CD4-positive, alpha-beta T cell treated with Interleukin-2 at 100 ng/mL for 4 hours (primary cell): ENCODE measurements around the gene UGT1A9.
"Not testable (repeated sequence)": the region's sequence is repeated elsewhere in the genome, so short reads cannot be mapped to it uniquely, and the experiment has no call there.

Experiments used
- DNase-seq: peaks from one replicate; pipeline ENCODE4 v3.0.0-alpha.2; 2020; ENCODE audit warnings: low spot score

Gene UGT1A9

DNA sequence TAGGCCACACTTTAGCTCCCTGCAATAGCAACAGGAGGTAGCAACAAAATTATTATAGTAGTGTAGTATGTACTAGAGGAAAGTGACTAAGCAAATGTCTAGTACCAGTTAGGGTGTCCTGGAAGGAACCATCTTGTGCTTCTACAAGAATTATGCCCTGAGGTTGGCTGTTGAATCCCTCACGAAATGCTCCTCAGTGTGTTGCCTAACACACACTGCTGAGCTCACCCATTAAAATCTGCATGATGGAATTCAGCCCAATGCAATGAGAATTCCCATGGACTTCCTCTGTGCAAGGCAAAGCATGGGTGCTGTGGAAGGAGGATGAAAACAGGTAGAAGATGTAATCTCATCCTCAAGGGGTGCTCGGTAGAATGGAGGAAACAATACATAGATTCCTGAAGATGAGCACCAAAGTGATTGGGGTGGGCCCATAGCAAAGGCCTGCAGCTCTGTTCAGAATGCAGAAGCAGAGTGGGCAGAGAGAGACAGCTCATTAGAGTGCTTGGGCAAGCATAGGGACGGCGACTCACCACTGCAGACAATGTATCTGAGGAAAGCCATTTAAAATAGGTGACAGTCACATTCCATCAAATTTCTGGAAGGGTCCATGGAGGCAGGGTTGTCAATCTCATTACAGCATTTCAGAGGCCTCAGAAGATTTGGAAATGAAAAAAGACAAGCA, 8.8 kb downstream of the UGT1A9 start:
- DNase-seq: no peak

DNA sequence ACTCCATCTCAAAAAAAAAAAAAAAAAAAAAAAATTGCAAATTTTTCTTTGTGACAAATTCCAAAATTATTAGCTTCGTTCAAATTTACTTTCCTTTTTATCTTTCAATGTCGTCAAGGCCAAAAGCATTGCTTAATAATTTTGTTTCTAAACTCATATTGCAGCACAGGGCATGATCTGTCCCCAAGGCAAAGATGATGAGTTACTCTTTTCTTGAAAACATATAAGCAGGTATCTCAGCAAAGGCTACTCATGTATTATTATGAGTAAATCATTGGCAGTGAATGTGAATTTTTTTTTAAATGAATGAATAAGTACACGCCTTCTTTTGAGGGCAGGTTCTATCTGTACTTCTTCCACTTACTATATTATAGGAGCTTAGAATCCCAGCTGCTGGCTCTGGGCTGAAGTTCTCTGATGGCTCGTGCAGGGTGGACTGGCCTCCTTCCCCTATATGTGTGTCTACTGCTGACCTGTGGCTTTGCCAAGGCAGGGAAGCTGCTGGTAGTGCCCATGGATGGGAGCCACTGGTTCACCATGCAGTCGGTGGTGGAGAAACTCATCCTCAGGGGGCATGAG, 9.9 kb downstream of the UGT1A9 start, which contains the start of gene UGT1A7:
TSS of gene UGT1A7 (plus strand) at position 381 of the 579 bp plus-strand sequence. CDS start at position 418, 37 bp downstream.
- no peak for DNase-seq

DNA sequence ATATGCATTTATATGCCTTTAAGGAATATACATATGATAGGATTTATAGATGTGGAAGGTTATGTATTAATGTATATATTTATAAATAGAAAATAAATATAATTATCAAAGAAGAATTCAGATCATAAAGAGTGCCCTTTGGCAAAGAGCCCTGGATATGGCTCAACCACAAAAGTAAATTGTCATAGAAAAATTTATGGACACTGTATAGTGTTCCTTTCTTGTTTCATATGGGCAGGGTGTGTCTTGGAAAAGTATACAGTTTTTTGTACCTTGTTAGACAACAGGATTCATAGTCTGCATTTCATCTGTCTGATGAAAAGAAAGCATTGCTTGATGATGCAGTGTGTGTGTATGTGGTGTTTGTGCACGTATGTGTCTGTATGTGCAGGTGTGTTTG, 12.9 kb downstream of the UGT1A9 start:
- no peak for DNase-seq

DNA sequence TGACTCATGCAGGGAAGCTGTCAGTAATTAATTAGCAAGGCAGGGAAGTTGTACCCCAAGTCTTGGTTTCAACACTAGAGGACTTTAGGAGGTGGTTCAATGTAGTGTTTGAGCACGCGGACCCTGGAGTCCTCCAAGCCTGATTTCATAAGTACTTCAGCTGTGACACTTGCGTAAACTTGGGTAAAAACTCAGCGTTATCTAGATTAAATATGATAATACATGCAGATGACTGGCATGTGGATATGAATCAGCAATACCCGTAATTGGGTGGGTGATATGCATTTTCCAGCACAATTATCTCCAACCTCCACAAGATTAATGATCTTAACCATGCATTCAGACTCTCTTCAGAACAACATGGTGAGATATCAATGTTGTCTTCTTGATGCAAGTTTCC, 15.2 kb downstream of the UGT1A9 start:
- no peak for DNase-seq

DNA sequence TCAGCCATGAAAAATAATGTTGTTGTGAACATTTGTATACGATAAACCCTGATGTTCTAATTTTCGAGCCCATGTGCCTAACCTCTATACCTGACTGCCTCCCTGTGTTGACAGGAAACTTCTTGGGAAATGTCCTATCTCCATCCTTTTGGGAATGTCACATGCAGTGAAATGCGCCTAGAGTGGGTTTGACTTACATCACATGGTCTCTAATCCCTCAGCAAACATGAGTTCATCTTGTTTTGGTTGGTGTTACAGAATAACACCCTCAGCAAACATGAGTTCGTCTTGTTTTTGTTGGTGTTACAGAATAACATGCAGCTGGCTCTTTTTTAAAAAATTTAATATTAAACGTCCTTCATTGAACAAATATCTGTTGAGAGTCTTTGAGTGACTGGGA, 16.6 kb downstream of the UGT1A9 start:
- no peak for DNase-seq

DNA sequence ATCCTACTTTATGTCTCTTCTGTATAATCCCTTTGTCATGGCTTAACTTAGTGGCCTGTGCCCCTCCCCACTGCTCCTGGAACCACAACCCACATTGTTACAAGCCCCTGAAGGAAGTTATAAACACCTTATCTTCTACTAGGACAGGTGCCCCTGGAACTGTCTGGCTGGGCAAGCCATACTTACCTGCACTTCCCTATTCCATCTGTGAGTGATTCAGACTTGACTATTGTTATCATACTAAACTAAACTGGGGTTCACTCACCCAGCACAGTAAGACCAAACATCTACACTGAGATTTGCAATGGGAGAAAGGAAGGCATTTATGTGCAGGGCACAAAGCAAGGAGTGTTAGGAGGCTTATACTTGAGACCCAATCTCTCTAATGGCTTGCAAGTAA, 17.3 kb downstream of the UGT1A9 start:
- DNase-seq: no peak

DNA sequence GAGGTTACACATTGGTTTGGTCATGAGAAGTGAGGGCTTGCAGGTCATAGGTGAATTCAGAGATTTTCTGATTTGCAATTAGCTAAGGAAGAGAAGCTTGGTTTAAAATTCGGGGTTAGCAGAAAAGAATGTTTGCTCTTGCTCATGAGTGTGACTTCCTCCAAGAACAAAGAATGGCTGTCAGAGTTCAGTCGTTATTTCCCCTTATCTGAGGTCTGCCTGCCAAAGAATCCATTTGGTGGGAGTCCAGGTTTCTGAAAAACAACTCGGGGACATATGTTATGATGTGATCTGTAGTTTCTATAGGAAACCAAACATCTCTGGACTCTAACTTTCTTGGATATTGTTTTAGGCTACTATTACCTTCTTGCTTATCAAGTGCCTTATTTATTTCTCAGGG, 17.8 kb downstream of the UGT1A9 start:
- no peak for DNase-seq

DNA sequence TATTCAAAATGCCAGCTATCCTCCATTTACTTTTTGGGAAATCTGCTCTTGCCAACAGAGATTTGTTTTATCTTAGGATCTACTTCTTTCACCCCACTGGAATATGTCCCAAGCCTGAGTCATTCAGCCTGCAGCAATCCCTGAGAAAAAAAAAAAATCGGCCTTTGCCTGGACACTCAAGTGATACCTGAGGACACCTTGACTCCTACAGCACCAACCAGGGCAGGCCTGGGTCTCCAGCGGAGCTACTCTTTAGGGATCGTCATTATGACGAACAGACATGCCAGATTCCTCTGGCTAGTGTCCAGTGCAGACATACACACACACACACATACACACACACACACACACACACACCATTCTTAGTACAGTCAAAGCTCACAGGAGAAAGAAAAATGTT, 18.7 kb downstream of the UGT1A9 start:
- no peak for DNase-seq

DNA sequence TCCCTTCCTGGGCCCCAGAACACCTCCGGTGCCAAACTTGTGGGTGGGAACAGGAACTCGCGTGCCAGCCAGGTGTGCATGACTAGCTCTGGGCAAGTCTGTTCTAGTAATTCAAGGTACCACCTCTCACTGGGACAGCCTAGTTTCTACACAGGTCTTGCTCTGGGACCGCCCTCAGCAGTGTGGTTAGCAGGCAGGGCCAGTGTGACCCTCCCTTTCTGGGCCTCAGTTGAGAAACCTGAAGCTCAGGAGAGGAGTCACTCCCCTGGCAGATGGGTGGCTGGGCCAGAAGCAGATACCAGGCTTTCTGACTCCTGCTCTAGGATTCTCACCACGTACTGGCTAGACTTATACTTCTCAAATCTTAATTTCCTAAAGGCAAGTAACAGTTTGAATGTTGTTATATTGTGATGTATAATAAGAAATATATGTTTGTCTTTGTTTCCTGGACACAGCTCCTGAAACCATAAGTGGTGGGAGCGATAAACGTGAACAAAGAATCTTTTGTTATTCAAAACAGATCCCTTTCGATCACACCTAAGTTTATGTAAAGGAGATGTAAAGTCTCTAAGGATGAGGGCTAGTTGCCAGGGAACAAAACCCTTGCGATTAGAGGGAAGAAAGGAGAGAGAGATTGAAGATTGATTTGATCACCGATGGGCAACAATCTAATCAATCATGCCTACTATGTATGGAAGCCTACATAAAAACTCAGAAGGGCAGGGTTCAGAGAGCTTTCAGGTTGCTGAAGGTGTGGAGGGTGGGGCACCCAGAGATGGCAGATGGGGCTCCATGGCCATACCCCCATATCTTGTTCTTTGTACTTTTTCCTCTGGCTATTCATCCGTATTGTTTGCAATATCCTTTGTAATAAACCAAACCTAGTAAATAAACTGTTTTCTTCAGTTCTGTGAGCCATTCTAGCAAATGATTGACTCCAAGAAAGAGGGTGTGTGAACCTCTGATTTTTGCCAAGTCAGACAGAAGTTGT, 20.0 kb downstream of the UGT1A9 start:
- DNase-seq: no peak

DNA sequence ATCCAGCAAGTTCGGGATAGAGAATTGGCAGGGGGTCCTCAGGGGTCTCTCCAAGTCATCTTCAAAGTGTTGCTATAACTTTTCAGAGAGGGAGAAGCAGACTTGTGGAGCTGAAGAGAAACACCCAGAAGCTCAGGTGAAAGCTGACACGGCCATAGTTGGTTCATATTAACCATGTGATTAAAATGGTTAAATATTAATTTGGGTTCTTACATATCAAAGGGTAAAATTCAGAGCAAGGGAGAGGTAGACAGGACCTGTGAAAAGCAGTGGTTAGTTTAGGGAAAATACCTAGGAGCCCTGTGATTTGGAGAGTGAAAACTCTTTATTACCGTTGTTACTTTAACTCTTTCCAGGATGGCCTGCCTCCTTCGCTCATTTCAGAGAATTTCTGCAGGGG, 20.9 kb downstream of the UGT1A9 start, which contains the start of gene UGT1A6:
TSS of gene UGT1A6 (plus strand) at position 243 of the 400 bp plus-strand sequence. CDS start at position 358, 115 bp downstream.
- DNase-seq: no peak

DNA sequence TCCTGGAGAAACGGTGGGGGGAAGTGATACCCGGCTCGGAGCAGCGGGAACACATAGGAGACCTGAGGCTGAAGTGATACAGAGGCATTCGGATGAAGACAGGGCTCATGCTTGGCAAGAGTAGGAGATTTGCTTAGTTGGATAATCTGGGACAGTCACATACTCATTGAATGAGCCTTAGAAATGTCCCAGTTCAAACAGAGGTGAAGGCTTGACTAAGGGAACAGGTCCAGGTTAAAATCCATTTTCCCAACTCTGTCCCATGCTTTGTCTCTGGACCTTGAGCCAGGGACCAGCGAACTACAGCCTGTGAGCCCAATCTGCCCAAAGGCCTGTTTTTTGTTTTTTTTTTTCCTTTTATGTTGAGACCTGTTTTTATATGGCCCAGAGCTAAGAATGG, 22.3 kb downstream of the UGT1A9 start:
- no peak for DNase-seq

DNA sequence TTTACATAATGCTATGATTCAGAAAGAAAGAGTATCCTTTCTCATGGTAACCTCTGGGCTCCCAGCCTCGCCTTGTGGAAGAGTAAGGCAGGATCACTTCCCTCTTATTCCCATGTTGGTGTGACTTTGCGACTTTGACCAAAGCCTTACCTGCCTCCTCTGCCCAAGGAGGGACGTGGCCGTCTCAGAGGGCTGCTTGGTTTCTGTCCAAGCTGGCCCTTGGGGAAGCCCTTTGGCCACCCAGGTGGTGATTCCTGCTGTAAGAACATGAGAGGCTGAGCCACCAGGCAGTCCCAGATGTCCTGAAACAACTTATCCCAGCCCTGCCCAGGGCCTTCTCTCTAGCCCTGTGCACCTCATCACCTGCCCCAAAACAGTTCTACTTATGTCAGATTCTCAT, 27.0 kb downstream of the UGT1A9 start:
- DNase-seq: no peak

DNA sequence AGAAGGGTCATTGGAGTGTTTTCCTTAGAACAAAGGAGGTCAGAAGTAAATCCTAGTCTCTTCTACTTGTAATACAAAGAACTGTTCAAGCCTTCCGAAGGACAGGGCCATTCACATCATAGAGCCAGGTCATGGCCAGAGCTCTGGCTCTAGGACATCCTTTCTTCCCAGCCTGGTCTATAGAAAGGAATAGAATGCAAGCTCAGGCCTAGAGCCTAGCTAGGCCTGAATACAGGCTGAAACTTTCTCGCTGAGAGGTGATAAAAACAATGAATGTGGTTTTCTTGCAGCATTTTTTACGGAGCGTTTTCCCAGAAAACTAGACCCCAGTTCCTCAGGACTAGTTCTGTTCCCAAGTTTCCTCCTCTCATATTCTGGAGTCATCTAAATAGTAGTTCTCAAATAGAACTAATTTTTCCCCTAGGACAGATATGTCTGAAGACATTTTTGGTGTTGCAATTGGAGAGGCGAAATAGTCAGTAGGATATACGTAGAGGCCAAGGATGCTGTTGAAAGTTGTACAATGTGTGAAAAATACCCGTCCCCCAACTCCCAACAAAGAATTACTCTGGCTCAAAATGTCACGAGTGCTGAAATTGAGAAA, 27.8 kb downstream of the UGT1A9 start:
- DNase-seq: no peak

DNA sequence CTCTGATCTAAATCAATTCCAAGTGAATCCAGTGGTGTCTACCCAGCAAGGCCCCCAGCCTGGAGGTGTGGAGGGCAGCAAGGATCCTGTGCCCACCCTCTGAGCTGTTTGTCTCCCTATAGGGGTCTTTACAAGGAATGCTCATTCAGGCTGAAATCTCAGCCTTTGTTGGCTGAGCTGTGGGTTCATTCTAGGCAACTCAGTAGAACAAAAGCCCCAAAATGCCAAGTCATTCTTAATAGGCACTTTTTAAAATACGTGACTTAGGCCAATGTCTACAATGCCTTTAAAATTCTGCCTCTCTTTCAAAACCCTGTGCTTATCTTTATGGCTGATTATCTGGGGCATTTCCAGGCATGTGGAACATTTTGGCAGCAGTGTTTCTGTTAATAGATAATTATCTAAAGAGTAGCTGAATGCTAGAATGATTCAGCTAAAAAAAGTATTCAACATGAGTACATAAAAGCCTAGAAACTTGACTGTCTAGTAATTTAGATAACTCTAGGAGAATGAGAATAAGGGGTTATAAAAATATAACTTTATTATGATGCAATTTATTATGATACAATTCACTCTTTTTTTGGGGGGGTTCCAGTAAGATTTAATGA, 28.4 kb downstream of the UGT1A9 start:
- DNase-seq: no peak

DNA sequence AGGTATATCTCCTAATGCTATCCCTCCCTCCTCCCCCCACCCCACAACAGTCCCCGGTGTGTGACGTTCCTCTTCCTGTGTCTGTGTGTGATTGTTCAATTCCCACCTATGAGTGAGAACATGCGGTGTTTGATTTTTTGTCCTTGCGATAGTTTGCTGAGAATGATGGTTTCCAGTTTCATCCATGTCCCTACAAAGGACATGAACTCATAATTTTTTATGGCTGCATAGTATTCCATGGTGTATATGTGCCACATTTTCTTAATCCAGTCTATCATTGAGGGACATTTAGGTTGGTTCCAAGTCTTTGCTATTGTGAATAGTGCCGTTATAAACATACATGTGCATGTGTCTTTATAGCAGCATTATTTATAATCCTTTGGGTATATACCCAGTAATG, 29.1 kb downstream of the UGT1A9 start:
- not testable (repeated sequence) for DNase-seq

DNA sequence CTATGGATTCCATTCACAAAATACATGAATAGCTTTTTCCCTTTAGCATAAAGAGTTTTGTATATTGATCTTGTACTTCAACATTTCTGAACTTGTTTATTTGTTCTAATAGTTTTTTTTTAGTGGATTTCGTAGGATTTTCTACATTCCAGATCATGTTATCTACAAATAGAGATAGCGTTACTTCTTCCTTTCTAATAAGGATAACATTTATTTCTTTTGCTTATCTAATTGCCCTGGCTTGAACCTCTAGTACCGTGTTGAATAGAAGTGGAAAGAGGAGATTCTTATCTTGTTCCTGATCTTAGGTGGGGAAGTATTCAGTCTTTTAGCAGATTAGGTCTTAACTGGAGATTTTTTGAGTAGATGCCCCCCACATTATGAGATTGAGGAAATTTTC, 30.5 kb downstream of the UGT1A9 start:
- DNase-seq: no peak

DNA sequence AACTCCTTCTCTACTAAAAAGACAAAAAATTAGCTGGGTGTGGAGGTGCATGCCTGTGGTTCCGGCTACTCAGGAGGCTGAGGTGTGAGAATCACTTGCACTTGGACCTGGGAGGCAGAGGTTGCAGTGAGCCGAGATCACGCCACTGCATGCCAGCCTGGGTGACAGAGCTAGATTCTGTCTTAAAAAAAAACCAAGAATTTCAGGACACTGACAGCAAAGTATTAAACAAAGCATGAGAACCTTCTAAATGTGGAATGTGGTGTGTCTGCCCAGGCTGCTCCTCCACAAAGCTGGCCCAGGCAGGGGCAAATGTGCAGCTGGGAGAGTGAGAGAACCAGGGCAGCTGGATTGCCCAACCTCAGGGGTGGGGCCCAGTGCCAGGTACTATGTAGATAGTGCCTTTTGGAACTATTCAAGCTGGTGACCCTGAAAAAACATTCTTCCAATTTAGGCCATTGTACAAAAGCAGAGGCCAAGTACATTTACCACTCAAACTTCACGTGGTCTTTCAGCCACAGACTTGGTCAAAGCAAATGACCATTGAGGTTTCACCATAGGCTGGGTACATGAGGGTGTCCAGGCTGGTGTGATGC, 34.3 kb downstream of the UGT1A9 start:
- DNase-seq: no peak

DNA sequence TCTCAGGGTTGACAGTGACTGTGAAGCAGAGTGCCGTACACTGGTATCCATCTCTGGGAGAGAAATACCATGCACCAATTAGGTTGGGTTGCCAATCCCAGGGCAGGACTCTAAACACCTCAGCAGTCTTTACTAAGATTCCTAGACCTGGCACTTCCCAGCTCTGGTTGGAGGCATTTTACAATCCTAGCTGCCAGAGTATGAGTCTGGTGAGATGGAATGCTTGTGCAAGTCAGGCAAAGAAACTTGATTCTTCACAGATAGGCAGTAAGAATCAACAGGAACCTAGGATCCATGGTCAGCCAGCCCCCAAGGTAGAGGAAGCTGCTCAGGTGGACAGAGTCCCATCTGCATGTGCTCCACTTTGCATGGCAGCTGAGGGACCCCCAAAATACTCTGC, 35.0 kb downstream of the UGT1A9 start:
- no peak for DNase-seq

DNA sequence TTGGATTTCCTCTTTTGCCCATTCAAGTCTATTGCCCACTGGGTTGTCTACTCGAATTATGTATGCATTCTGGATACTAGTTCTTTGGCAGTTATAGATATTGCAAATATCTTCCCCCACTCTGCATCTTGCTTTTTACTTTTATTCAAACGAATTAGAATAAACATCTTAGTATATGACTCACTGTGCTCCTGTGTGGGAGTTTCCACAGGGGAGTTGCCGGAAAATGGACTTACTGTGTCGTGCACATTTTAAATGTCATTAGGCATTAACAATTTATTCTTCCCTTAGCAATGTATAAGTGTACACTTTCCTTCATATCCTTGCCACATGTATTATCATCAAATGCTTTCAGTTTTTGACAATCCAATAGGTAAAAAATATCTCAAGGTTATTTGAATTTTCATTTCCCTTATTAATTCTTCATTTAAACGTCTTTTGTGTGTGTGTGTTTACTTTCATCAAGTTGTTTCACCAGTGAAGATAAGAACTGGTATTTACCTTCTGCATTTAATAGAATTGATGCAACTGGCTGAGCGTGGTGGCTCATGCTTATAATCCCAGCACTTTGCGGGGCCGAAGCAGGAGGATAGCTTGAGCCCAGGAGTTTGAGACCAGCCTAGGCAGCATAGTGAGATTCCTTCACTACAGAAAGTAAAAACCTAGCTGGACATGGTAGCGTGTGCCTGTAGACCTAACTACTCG, 36.4 kb downstream of the UGT1A9 start:
- DNase-seq: no peak

DNA sequence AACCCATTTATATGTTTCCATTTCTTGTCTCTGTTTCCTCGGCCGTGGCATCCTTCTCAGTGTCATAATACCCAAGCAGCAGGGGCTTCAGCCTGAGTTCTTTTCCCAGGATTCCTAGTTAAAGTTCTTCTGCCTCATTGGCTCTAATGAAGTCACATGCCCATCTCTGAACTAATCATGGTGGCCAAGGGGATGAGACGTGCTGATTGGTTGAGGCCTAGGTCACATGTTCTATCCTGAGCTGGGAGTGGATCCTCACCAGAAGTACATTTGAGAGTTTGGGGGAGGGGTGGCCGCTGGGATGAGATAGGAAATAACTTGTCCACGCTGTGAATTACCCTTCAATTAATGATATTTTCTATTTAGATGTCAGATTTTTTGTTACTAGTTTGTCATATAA, 37.2 kb downstream of the UGT1A9 start:
- no peak for DNase-seq
